Measurements from ENCODE around the gene CACNA2D3.

GRCh38 chr3:54180921-54181320 is 58.6 kb downstream of the CACNA2D3 start:
- TF ChIP-seq CTCF (IDR thresholded peaks at IDR 0.05; ENCODE audit: low read depth, low read length, missing input control), result no peak
- TF ChIP-seq EGR1 (IDR thresholded peaks at IDR 0.05; ENCODE audit: low read depth in 2 of 2), result no peak
- TF ChIP-seq SP1 (IDR thresholded peaks at IDR 0.05), result no peak
- TF ChIP-seq ZBTB33 (IDR thresholded peaks at IDR 0.05), result no peak
- no peak for TF ChIP-seq RAD21 (IDR thresholded peaks at IDR 0.05)
- TF ChIP-seq HNF4G (IDR thresholded peaks at IDR 0.05), result no peak
- no peak for TF ChIP-seq RXRA (IDR thresholded peaks at IDR 0.05)
- TF ChIP-seq REST (IDR thresholded peaks at IDR 0.05), result no peak
- no peak for TF ChIP-seq ATF3 (IDR thresholded peaks at IDR 0.05)
